HCT116 (cell line): ENCODE results near the gene ERMP1. TPM values are rescaled to one million over a fixed set of nuclear protein-coding genes. Genes with fewer than 3 reads are reported as not detected.

Experiments
- CEBPB ChIP-seq: IDR thresholded peaks from 2 replicates; pipeline ENCODE4 v1.6.1; 2012; ENCODE audit warnings: low read depth
- EZH2 ChIP-seq: fragments of 200-600 bp; sonication (generic); IDR thresholded peaks from 2 replicates; pipeline ENCODE4 v1.6.1; 2017; ENCODE audit warnings: antibody characterized with exemption, mixed run types
- EZH2phosphoT487 ChIP-seq: fragments of 200-600 bp; IDR thresholded peaks from 2 replicates; pipeline ENCODE4 v1.6.1; 2018; ENCODE audit warnings: antibody characterized with exemption, borderline replicate concordance
- FOSL1 ChIP-seq: IDR thresholded peaks from 2 replicates; pipeline ENCODE4 v1.6.1; 2012; ENCODE audit warnings: low read depth
- POLR2A ChIP-seq: IDR thresholded peaks from 2 replicates; pipeline ENCODE4 v1.7.0; 2011; ENCODE audit warnings: borderline replicate concordance; ENCODE audit not compliant: insufficient read depth, insufficient read length; ENCODE audit errors: extremely low read depth
- SP1 ChIP-seq: IDR thresholded peaks from 2 replicates; pipeline ENCODE4 v1.6.1; 2012; ENCODE audit warnings: low read depth
- SRF ChIP-seq: IDR thresholded peaks from 2 replicates; pipeline ENCODE4 v1.6.1; 2012; ENCODE audit warnings: low read depth
- ZNF274 ChIP-seq: fragments of 200-500 bp; sonication (Bioruptor generic); IDR thresholded peaks from 2 replicates; pipeline ENCODE4 v1.6.1; 2014; ENCODE audit warnings: mild to moderate bottlenecking, low read depth, low read length, inconsistent platforms
- total RNA-seq: library from RNA; stranded (reverse); gene quantifications from one replicate; pipeline ENCODE4 v1.2.1, GENCODE V29; 2021; ENCODE audit not compliant: unreplicated experiment

ERMP1 gene
- total RNA-seq, 1 experiment from 2014 or later, result 29.9 TPM

DNA sequence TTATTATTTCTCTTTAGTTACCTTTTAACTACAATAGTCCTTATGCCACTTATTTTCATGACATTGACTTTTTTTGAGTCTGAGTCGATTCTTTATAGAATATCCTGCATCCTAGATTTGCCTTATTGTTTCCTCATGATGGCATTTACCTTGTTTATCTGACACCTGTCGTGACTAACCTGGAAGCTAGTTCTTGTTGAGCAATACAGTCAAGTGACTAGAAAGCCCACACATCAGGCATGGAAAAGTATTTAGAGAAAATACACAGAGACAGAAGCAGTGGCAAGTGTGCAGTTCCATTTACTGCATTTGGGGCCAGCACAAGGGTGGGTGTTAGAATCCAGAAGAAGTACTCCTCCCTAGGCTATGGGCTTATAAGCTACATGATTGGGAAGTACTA, 97.8 kb downstream of the ERMP1 start (continued):
- no peak for TF ChIP-seq EZH2phosphoT487
- no peak for TF ChIP-seq CEBPB
- no peak for TF ChIP-seq SP1
- TF ChIP-seq FOSL1, result no peak
- no peak for TF ChIP-seq ZNF274
- TF ChIP-seq POLR2A, result no peak
- TF ChIP-seq SRF, result no peak
- TF ChIP-seq EZH2, result no peak
- TF ChIP-seq, all 23 proteins: peak for 0

Other genes with a start within 250 kb of the ERMP1 start
- gene RIC1, start 204.0 kb downstream of the ERMP1 start, total RNA-seq, result 25.5 TPM
- not detected for gene MLANA, start 57.8 kb upstream of the ERMP1 start, total RNA-seq
- gene RANBP6, start 182.5 kb upstream of the ERMP1 start, total RNA-seq, result 12.7 TPM